ENCODE data around the gene CASP2.

- TF ChIP-seq POLR2A (IDR thresholded peaks at IDR 0.05; ENCODE audit: control extremely low read depth in 1 of 2, low read depth in 2 of 2, low read length in 2 of 2) (no peak), EP300 (IDR thresholded peaks at IDR 0.05; ENCODE audit: borderline replicate concordance in 1 of 2, low read depth in 2 of 2, low read length in 2 of 2) (no peak), MAX (IDR thresholded peaks at IDR 0.05) (no peak), CTCF (IDR thresholded peaks at IDR 0.05; ENCODE audit: control extremely low read depth in 1 of 3, insufficient read depth in 1 of 3, low read depth in 1 of 3, low read length in 3 of 3) (no peak)
Measured at GRCh38 chr7:143259765-143260164, 28.4 kb upstream of the CASP2 start.

Measured in H1 (cell line).